IPS DF 4.7 (cell line): ENCODE measurements around the gene CEP128.
"Not testable (repeated sequence)": the region's sequence is repeated elsewhere in the genome, so short reads cannot be mapped to it uniquely, and the experiment has no call there.

ENCODE experiments used
- DNase-seq: peaks from one replicate; pipeline ENCODE4 v3.0.0-alpha.2; 2013; ENCODE audit warnings: low spot score; ENCODE audit errors: extremely low read depth

The CEP128 gene

GRCh38 chr14:80954687-80955299 is 13.3 kb upstream of the CEP128 start:
- no peak for DNase-seq

- DNase-seq = not testable (repeated sequence)
Observed at GRCh38 chr14:80953211-80953610, 11.7 kb upstream of the CEP128 start.

DNA sequence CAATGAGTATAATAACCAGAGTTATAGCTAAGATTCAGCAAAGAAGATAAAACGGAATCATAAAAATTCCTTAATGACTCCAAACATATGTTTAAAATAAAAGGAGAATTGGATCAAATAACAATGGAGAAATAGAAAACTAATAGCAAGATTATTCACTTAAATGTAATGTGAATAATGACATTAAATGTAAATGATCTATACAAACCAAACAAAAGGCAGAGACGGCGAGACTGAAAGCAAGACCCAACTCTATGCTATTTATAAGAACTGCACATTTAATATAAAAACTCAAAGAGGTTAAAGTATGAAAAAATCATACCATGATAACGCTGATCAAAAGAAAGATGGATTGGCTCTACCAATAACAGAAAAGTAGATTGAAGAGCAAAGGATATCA is 10.0 kb upstream of the CEP128 start:
- DNase-seq = no peak

DNA sequence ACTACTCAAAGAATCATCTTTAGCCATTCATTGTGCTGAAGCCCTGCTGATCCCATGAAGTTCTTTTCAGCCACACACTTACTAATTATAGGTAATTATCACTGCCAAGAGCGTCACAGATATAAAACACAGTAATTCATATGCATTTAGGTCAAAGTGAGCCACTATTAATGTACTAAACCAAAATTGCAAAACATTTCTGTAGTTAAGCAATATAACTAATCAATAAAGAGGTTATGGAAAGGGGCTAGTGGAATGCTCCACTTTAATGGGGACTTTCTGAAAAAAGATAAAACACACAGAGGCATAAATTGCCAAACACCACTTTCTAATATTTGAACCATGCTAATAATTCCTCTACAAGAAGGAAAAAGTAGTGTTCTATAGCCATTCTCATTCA is 6.8 kb upstream of the CEP128 start:
- DNase-seq = no peak

GRCh38 chr14:80946797-80947196 is 5.3 kb upstream of the CEP128 start:
- DNase-seq = no peak

- DNase-seq = no peak
Observed at GRCh38 chr14:80946187-80946586, 4.6 kb upstream of the CEP128 start.

- DNase-seq = no peak
Observed at GRCh38 chr14:80944861-80945617, 3.5 kb upstream of the CEP128 start.

DNA sequence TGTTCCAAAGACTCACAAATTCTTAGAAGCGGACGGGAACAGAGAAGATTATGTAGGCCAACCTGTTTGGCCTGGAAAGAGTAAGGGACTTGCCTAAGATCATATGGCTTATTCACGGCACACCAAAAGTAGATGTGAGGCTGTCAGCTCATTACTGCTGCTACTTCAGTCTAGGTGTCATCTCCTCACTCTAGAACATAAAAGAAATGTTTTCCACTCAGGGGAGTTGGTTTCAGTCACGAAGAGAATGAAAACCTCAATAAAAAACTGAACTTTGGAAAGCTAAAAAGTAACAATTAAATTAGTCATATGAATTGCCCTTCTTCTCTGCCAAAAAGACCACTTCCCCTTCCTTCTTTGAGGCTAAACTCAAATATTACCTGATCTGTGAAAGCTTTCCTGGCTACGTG is 658 bp upstream of the CEP128 start:
- no peak for DNase-seq

DNA sequence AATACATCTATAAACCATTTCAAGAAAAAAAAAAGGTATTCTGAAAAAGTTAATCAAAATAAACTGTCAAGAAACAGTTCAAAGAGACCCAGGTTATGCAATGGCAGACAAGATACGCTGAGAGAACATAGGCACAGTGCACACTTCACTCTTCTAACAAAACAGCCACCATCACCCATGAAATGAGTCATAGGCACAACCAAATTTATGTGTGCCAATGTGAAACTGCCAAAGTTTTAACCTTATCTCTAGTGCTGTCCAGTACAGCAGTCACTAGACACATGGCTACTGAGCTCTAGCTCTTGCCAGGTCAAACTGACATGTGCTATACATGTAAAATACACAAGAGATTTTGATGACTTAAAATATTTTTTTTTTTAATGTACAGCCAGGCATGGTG is 1.4 kb downstream of the CEP128 start:
- DNase-seq = no peak

GRCh38 chr14:80933686-80934085 is 7.9 kb downstream of the CEP128 start:
- DNase-seq = no peak

- no peak for DNase-seq
Observed at GRCh38 chr14:80933282-80933681, 8.3 kb downstream of the CEP128 start.

GRCh38 chr14:80930836-80931389 is 10.6 kb downstream of the CEP128 start:
- DNase-seq = no peak

DNA sequence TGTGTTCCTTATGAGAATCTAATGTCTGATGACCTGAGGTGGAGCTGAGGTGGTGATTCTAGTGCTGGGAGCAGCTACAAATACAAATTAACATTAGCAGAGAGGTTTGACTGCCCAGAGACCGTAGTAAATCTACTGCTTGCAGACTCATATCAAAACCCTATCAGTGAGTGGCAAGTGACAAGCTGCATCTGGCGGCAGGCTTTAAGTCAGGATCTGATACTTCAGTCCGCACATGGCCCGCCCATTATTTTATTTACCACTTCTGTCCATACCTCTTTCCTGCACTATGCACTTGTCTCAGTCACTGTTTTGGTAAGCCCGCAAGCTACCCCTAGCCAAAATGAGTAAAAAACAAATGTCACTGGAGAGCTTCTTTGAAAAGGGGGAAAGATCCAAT is 11.4 kb downstream of the CEP128 start:
- DNase-seq = no peak

GRCh38 chr14:80927083-80927989 is 14.2 kb downstream of the CEP128 start:
- DNase-seq = no peak

- no peak for DNase-seq
Observed at GRCh38 chr14:80926397-80927082, 15.0 kb downstream of the CEP128 start.

GRCh38 chr14:80924365-80925103 is 17.0 kb downstream of the CEP128 start:
- DNase-seq = no peak

- no peak for DNase-seq
Observed at GRCh38 chr14:80923368-80923767, 18.2 kb downstream of the CEP128 start.

GRCh38 chr14:80919622-80920021 is 21.9 kb downstream of the CEP128 start:
- DNase-seq = no peak

GRCh38 chr14:80912013-80912412 is 29.5 kb downstream of the CEP128 start:
- DNase-seq = not testable (repeated sequence)

- DNase-seq = no peak
Observed at GRCh38 chr14:80906946-80907345, 34.6 kb downstream of the CEP128 start.

DNA sequence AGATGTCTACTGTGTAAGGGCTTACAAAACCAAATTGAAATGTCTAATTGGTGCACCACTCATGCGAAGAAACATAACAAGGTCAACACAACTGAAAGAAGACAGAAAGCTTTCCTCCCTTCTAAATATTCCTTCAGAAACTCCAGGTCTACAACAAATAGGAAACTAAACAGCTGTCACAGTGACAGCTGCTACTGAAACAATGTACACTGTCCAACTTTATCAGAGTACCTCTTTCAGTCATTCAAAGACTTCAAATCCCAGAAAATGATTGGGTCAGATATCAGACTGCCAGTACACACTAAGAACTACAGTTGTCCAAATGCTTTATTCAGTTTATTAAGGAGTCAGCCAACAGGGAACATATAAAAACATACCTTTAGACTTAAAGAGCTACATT is 35.2 kb downstream of the CEP128 start:
- DNase-seq = no peak
